NCI-H128 (cell line): ENCODE data around the gene SKAP2.

Experiments
- DNase-seq: peaks from one replicate; lab custom pipeline; 2025; ENCODE audit not compliant: unreplicated experiment; lab: John Stamatoyannopoulos, UW

The SKAP2 gene

GRCh38 chr7:26698194-26698593 is 166.2 kb downstream of the SKAP2 start:
- no peak for DNase-seq

GRCh38 chr7:26696978-26697377 is 167.4 kb downstream of the SKAP2 start:
- no peak for DNase-seq

- no peak for DNase-seq
Measured at GRCh38 chr7:26696161-26696560, 168.2 kb downstream of the SKAP2 start.

- DNase-seq = no peak
Measured at GRCh38 chr7:26694713-26695112, 169.7 kb downstream of the SKAP2 start.

- no peak for DNase-seq
Measured at GRCh38 chr7:26694141-26694540, 170.2 kb downstream of the SKAP2 start.

GRCh38 chr7:26691886-26692285 is 172.5 kb downstream of the SKAP2 start:
- DNase-seq = no peak

GRCh38 chr7:26691406-26691805 is 173.0 kb downstream of the SKAP2 start:
- no peak for DNase-seq

GRCh38 chr7:26690135-26690805 is 174.1 kb downstream of the SKAP2 start:
- no peak for DNase-seq

- no peak for DNase-seq
Measured at GRCh38 chr7:26688936-26689506, 175.4 kb downstream of the SKAP2 start.

- no peak for DNase-seq
Measured at GRCh38 chr7:26688388-26688787, 176.0 kb downstream of the SKAP2 start.

- DNase-seq = no peak
Measured at GRCh38 chr7:26687032-26687431, 177.4 kb downstream of the SKAP2 start.

GRCh38 chr7:26686448-26686981 is 177.9 kb downstream of the SKAP2 start:
- DNase-seq = peak; percentile 26

- no peak for DNase-seq
Measured at GRCh38 chr7:26685606-26686005, 178.8 kb downstream of the SKAP2 start.

GRCh38 chr7:26684447-26684846 is 179.9 kb downstream of the SKAP2 start:
- peak; percentile 42 for DNase-seq

GRCh38 chr7:26683277-26683676 is 181.1 kb downstream of the SKAP2 start:
- no peak for DNase-seq

GRCh38 chr7:26681819-26682418 is 182.5 kb downstream of the SKAP2 start:
- no peak for DNase-seq

GRCh38 chr7:26680587-26680986 is 183.8 kb downstream of the SKAP2 start:
- DNase-seq = no peak

- DNase-seq = no peak
Measured at GRCh38 chr7:26675143-26675887, 189.1 kb downstream of the SKAP2 start.

GRCh38 chr7:26673858-26674257 is 190.5 kb downstream of the SKAP2 start:
- no peak for DNase-seq

- DNase-seq = no peak
Measured at GRCh38 chr7:26673271-26673670, 191.1 kb downstream of the SKAP2 start.

GRCh38 chr7:26670841-26671240 is 193.5 kb downstream of the SKAP2 start:
- no peak for DNase-seq

- DNase-seq = no peak
Measured at GRCh38 chr7:26670290-26670689, 194.1 kb downstream of the SKAP2 start.
